GM19324 (cell line): ENCODE data around the gene NTSR1.

Experiments
- ATAC-seq: cut with Tn5 transposase; IDR thresholded peaks from one replicate; pipeline ENCODE4 v1.9.1; 2021; ENCODE audit warnings: mild to moderate bottlenecking, moderate library complexity; ENCODE audit not compliant: unreplicated experiment, low FRiP score

The NTSR1 gene

DNA sequence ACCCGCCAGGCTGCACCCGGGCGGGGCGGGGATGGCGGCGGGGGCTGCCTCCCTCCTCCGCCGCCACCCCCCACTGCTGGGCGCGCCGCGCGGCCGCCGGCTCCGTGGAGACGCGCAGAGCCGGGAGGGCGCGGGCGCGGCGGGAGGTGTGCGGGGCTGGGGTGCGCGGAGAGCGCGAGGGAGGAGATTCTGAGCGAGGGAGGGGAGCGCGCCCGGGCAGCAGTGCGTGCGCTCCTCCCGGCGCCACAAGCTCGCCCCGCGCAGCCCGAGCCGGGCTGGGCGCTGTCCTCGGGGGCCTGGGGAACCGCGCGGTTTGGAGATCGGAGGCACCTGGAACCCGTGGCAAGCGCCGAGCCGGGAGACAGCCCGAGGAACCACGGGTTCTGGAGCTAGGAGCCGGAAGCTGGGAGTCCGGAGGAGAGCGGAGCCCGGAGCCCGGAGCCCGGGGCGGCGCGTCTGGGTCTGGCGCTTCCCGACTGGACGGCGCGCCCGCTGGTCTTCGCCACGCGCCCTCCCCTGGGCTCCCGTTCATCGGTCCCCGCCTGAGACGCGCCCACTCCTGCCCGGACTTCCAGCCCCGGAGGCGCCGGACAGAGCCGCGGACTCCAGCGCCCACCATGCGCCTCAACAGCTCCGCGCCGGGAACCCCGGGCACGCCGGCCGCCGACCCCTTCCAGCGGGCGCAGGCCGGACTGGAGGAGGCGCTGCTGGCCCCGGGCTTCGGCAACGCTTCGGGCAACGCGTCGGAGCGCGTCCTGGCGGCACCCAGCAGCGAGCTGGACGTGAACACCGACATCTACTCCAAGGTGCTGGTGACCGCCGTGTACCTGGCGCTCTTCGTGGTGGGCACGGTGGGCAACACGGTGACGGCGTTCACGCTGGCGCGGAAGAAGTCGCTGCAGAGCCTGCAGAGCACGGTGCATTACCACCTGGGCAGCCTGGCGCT lies at the start of gene NTSR1:
NTSR1 (plus strand) TSS at position 246 of the 946 bp plus-strand sequence; CDS start at position 618, 372 bp downstream.
- no peak for ATAC-seq

DNA sequence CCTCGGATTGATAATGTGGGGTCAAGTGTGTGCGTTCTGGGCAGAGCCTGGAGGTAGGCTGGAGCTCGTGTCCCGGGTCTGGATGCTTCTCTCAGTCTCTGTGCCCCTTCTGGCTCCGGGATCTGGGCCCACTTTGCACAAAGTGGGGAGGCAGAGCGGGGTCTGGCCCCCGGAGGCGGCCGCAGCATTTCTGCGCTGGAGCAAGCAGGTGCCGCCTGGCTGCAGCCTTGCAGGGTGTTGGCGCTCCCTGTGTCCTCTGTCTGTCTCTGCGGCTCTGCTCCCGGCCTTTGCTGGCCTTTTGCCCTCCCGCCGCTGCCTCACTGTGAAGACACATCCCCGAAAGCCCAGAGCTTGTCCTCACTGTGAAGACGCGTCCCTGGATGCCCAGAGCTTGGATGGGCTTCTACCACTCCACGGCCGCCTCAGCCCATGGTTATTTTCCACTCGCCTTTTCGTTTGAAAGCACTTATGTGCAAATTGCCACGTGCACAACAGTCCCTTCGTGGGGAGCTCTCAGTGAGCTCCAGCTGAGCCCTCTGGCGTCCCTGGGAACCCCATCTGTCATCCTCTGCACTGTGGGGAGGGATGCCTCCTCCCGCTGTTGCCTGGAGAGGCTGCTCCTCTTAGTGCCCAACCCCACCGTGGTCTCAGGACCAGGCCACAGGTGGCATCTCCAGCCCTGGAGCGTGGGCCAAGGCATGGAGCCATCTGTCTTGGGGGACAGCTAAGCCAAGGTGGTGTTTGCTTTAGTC lies 49.0 kb upstream of the NTSR1 start:
- no peak for ATAC-seq

DNA sequence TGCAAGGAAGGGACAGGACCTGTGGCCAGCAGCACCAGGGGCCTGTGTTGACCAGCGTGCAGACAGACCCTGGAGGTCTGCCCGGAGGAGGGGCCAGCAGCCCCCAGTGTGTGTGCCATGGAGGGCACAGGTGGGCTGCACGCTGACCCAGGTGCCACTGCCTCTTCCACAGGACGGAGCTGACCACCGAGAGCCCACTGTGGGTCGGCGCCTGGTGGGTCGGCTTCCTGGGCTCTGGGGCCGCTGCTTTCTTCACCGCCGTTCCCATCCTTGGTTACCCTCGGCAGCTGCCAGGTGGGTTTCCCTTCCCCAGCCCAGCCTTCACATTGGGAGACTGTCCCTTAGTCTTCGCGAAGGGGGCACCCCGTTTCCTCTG lies 48.4 kb upstream of the NTSR1 start:
- no peak for ATAC-seq

DNA sequence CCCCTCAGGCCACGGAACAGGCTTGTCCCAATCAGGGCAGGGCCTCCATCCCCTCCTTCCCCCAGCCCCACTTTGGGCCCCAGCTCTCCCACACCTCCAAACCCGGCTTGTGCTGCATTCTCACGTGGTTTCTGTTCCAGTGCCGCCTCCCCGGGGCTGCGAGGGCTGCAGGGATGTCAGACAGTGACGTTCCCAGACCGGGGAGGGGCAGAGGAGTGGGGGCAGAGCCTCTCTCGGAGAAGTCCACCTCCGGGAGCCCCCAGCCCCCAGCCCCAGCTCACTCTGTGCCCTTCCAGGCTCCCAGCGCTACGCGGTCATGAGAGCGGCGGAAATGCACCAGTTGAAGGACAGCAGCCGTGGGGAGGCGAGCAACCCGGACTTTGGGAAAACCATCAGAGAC lies 47.9 kb upstream of the NTSR1 start:
- no peak for ATAC-seq

DNA sequence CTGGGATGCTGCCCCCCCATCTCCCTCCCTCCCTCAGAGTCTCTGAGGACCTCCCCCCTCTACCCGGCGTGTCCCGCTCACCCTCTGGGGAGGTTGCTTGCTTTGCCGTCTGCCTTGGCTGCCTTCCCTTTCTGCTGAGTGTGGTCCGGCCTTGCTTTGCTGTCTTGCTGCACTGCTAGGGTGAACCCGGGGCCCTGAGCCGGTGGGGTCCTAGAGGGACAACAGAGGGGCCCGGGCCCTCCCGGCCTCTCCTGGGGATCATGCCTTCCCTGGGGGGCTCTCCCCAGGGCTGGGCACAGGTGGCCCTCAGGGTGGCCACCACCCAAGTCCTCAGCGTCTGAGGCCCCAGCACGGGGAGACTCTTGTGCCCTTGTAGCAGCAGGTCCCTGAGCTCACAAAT lies 47.0 kb upstream of the NTSR1 start:
- ATAC-seq, result no peak

DNA sequence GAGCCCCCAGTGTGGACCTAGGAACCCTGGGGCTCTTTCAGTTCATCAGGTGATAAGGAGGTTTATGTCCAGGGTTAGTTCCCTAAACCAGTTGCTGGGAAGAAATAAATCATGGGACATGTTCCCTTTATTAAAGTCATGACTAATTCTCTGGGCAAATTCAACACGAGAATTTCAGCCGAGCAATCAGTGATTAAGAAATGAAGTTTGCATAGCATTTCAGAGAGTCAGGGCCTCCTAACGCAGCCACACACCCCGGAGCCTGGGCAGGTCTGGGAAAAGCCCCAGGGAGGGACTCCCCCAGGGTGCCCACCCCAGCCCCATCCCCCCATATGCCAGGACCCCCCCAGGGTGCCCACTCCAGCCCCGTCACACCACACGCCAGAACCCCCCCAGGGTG lies 46.2 kb upstream of the NTSR1 start:
- ATAC-seq, result no peak

DNA sequence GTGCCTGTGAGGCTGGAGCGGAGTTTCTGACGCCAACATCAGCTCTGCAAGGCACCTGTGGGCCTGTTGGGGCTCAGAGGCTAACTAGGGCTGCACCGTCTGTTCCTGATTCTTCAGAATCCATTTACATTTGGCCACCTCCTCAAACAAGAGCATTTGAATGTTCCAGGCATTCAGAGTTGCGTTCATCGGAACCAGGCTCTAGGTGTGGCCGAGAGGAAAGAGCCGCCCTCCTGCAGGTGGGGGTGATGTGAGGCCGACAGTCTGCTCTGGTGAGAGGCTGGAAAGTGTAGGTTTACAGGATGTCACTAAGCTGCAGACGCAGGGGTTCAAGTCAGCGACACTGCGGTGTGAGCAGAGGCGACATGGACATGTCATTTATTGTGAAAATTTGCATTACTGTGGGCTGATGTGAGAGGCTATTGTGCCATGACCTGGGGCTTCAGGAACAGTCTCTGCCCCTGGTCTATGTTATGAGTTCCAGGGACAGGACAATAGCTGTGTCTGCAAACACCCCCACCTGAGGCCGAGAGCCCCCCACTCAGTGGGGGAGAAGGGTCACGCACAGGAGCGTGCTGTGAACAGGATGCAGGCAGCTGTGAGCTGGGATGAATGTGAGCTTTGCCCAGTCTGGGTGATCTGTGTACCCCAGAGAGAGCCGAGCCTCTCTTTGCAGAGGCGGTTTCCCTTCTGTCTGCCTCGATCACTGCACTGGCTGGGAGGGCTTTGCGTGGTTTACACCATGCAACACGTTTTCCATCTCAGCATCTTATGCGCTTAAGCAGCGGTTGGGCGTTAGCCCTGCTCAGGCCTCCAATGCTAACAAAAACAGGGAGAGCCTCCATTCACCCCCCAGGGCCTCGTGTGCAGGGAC lies 45.3 kb upstream of the NTSR1 start:
- ATAC-seq, result no peak

DNA sequence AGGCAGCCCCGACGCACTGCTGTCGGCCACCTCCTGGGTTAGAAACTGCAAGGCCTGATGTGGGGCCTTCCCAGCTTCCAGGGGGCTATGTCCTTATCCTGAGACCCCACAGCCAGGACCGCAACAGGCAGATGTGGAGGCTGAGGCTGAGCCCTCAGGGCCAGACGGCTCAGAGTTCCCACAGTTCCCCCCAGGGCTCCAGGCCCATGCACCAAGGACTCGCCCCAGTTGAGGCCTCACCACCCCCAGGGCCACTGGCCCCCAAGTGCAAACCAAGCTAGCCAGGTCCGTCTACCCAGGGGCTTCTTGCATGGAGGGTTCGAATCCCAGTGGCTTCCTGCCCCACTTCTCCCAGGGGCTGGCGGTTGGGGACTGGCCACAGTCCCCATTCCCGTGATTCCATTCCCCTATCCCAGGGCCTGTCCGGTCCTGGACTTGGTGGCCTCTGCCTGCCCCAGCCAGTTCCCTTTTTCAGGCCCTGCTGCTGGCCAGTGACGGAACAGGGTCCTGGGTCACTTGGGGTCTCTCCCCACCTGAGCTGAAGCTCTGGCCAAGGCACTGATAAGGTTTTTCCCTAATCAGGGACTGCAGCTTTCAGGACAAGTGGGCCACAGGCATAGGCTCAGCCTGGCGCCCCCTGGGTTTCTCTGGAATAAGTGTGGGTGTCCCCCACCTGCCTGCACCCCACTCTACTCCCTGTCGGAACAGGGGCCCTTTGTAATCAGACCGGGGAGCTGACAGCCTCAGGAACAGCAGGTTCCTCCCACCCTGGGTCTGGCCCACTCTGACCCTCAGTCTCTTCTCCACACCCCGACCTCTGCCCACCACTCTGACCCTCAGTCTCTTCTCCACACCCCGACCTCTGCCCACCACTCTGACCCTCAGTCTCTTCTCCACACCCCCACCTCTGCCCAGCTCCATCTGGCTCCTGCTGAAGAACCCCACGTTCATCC lies 44.3 kb upstream of the NTSR1 start:
- no peak for ATAC-seq

DNA sequence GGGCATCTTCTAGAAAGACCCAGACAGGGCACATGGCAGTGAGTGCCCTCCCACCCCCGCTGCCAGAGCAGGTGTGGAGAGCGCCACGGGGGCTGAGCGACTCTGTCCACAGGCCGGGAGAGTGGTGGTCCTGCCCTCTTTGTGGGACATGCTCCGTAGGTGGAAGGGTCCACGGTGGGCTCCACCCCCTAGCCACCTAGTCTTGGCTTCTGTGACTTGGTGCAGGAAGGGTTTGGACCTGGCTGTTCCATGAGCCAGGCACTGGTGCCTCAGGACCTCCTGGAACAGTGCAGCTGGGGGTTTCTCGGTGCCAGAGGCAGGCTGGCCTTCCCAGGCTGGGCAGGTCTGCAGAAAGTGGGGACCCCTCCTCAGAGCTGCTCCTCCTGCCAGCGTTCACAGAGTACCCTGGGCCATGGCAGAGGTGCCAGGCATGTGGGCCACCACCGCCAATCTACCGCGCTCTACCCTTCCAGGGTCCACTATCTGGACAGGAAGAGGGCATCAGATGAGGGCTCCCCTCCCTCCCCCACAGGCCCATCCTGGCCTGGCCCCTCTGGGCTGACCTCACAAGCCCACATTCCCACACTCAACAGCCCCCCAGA lies 43.4 kb upstream of the NTSR1 start:
- no peak for ATAC-seq

DNA sequence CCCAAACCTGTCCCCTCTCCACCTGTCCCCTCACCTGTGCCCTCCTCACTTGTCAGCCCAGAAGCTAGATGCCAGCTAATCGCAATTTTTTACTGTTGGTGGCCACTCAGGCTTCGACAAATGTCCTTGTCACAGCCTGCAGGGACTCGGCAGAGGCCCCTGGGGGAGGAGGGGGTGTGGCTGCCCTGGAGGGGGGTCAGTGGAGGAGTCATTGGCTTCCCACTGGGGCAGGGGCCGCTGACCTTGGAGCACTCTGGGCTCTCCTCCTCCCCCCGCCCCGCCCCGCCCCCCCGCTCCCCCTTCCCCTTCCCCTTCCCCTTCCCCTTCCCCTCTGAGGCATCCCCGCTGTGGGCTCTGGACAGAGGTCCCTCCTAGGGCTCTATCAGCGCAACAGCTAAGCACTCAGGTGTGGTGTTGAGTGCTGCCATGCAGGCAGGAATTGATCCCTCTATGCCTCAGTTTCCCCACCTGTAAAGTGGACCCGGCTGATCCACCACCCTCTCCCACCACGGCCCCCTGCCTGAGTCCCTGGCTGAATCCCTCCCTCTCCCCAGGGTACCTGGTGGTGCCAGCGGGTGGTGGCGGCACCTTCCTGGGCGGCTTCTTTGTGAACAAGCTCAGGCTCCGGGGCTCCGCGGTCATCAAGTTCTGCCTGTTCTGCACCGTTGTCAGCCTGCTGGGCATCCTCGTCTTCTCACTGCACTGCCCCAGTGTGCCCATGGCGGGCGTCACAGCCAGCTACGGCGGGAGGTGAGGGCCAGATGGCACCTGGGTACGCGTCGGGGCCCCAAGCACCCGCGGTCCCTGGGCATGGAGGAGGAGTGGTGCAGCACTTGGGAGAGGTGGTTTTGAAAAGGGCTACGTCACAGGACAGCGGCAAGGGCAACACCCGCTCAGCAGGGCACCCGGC lies 42.6 kb upstream of the NTSR1 start:
- ATAC-seq, result no peak

DNA sequence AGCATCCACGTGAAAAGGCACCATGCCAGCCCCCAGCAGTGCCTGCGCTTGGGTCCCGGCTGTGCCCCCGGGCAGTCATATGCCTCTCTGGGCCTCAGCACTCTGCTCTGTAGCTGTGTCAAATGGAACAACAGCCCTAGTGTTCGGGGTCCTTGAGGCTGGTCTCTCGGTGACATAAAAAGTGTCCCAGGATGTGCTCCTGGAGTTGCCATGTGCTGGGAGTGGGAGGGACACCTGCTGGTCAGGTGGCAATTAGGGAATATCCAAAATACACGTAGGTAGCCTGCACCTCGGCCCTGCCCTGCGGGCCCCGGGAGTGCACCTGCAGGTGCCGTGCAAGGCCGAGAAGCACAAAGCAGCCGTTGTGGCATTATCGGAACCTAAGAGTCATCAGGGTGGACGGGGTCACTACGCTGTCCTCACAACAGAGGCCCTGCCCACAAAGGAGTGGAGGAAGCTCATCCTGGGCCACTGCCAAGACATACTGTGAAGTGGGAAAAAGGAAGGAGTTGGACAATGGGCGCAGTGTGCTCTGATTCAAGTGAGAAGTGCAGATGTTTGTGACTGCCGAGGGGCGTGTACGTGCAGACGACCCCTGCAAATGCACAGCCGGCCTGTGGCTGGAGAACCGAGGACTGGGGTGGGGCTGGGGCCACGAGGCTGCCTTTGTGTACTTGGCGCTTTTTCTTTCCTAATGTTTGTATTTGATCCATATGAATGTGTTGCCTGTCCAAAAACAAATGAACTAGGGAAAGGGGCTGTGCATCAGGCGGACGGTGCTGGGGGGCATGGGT lies 41.7 kb upstream of the NTSR1 start:
- no peak for ATAC-seq

DNA sequence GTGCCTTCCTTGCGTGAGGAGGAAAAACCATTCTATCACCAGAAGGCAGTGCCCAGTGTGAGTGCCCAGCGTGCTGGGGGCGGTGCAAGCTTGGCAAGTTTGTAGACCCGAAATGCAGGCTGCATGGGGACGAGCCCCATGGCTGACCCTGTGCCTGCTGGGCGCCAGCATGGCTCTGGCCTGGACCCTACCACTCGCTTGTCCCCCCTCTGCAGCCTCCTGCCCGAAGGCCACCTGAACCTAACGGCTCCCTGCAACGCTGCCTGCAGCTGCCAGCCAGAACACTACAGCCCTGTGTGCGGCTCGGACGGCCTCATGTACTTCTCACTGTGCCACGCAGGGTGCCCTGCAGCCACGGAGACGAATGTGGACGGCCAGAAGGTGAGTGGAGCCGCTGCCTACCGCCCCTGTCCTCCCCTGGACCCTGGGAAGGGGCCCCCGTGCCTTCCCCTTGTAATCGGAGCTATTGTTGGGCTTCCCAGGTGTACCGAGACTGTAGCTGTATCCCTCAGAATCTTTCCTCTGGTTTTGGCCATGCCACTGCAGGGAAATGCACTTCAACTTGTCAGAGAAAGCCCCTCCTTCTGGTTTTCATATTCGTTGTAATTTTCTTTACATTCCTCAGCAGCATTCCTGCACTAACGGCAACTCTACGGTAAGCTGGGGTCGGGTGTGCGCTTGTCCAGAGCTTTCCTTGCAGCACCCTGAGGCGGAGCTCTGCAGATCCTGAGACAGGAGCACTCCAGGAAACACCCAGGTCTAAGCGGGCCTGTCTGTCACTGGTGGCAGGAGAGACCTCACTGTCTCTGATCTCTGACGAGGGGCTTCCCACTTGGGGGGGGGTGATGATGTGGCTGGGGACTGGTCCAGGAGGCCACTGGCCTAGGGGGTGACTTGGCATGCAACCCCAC lies 40.9 kb upstream of the NTSR1 start:
- no peak for ATAC-seq

DNA sequence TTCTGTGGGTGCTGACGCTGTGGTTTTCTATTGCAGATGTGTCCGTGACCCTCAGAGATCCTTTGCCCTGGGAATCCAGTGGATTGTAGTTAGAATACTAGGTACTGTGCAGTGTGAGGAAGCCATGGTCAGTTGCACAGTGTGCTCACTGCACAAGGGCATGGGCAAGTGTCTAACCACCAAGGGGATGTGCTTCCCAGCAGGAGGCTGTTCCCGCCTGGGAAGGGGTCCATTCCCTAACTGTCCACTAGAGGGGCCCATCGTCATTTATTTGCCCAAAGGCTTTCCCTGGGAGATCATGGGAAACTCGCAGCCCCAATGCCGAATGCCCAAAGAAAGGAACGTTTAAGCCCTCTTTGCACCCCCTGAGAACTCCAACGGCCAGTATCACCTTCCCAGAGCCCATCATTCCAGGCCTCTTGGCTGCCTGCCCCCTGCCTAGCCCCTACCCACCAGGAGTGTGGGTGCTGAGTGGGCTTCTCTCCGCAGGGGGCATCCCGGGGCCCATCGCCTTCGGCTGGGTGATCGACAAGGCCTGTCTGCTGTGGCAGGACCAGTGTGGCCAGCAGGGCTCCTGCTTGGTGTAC lies 40.1 kb upstream of the NTSR1 start:
- ATAC-seq, result no peak

DNA sequence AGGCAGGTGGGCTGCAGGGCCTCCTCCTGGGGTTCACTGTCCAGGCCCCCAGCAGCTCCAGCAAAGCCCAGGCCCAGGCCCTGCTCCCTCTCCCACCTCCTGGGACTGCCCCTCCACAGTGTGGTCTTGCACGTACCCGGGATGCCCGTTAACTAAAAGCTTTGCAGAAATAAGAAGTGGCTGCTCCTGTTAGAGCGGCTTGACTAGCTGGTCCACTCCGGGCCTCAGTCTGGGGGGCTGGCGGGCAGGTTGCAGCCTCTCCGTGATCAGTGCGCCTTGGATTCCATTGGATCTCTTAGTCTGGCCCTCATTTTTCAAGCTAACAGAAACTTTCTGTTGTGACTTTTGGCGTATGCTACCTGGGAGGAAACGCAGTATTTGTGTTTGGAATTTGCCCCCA lies 39.4 kb upstream of the NTSR1 start:
- ATAC-seq, result no peak

DNA sequence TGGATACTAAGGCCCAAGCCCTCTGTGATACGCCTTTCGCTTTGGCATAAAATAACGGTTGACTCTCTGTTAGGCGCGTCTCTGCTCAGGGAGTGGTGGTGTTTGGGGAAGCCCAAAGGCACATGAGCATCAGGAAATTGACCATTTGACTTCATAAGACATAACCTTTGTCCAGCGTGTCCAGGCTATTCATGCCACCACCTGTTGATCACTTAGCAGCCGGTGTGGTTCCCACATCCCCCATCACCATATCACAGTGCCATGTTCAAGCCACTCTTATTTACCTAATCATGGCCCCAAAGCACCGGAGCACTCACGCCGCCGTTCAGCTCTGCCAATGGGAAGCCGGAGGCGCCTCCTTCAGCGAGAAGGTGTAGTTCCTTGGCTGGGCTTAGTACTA lies 38.5 kb upstream of the NTSR1 start:
- ATAC-seq, result no peak

DNA sequence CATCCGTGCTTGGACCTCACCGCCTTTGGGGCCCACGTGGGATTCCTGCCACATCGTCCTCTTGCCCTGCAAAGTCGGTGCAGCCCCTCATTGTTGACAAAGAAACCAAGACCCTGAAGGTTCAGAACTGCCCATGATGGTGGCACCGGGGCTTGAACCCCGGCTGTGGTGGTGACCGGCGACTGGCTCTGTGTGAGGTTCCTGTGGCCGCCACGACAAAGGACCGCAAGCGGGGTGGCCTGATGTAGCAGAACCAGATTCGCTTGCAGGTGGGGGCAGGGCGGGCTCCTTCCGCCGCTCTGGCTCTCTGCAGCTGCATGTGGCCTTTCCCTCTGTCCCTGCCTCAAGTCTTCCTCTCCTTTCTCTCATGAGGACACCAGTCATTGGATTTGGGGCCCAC lies 37.6 kb upstream of the NTSR1 start:
- no peak for ATAC-seq
